Measurements from ENCODE around the gene B4GALNT3. TPM values are rescaled to one million over a fixed set of nuclear protein-coding genes. Genes with fewer than 3 reads are reported as not detected.
"Not testable (repeated sequence)": the region's sequence is repeated elsewhere in the genome, so short reads cannot be mapped to it uniquely, and the experiment has no call there.

B4GALNT3 gene
- 1 to 10 TPM; 1.3 to 3.7 TPM for total RNA-seq

- Mint-ChIP-seq H3K27me3 (ENCODE audit: low read depth) (peaks cover 68% of the 10 kb centered on the region), H3K4me3 (peak within 1 kb of the TSS; percentile 79 to 90)
Observed at GRCh38 chr12:459430-460258, at the start of gene B4GALNT3. Gene B4GALNT3, plus strand, starts transcription at chr12:459939. Its CDS starts 438 bp downstream, at chr12:460377.

GRCh38 chr12:414859-415258, 44.9 kb upstream of the B4GALNT3 start:
- Mint-ChIP-seq H3K27me3 (ENCODE audit: low read depth) (no peaks in the 10 kb centered on the region), H3K36me3 (ENCODE audit: insufficient read depth in 2 of 2) (peaks cover 7 to 30% of the 10 kb centered on the region in 2 donors), H3K27ac (no peak overlapping the region), H3K4me3 (no peak overlapping the region), H3K9me3 (no peaks in the 10 kb centered on the region), H3K4me1 (ENCODE audit: low read depth) (no peaks in the 10 kb centered on the region)
- ATAC-seq (replicated peaks in 1 of 2) (no peak), DNase-seq (no peak)

More at GRCh38 chr12:459430-460258, at the start of gene B4GALNT3:
- H3K36me3 Mint-ChIP-seq (ENCODE audit: insufficient read depth in 2 of 2) = peaks cover 0 to 3% of the 10 kb centered on the region in 2 donors
- ATAC-seq (replicated peaks in 1 of 2) = peak; percentile 67 to 71
- no peak within 1 kb of the TSS for H3K27ac Mint-ChIP-seq
- DNase-seq = peak; percentile 49 to 51
- no peaks in the 10 kb centered on the region for H3K9me3 Mint-ChIP-seq
- peaks cover 21% of the 10 kb centered on the region for H3K4me1 Mint-ChIP-seq (ENCODE audit: low read depth)

GRCh38 chr12:418432-418831, 41.3 kb upstream of the B4GALNT3 start:
- Mint-ChIP-seq H3K4me1 (ENCODE audit: low read depth) (no peaks in the 10 kb centered on the region), H3K36me3 (ENCODE audit: insufficient read depth in 2 of 2) (peaks cover 10 to 22% of the 10 kb centered on the region in 2 donors), H3K27me3 (ENCODE audit: low read depth) (no peaks in the 10 kb centered on the region), H3K27ac (no peak overlapping the region), H3K4me3 (no peak overlapping the region), H3K9me3 (no peaks in the 10 kb centered on the region)
- DNase-seq (no peak), ATAC-seq (replicated peaks in 1 of 2) (no peak)

- Mint-ChIP-seq H3K9me3 (no peaks in the 10 kb centered on the region), H3K4me1 (ENCODE audit: low read depth) (no peaks in the 10 kb centered on the region), H3K36me3 (ENCODE audit: insufficient read depth in 2 of 2) (peaks cover 4 to 15% of the 10 kb centered on the region in 2 donors), H3K27ac (peak overlapping the region; percentile 41), H3K27me3 (ENCODE audit: low read depth) (no peaks in the 10 kb centered on the region), H3K4me3 (no peak overlapping the region)
- ATAC-seq (replicated peaks in 1 of 2) (no peak), DNase-seq (no peak)
Observed at GRCh38 chr12:422526-422925, 37.2 kb upstream of the B4GALNT3 start.

GRCh38 chr12:435737-436136, 24.0 kb upstream of the B4GALNT3 start:
- H3K9me3 Mint-ChIP-seq; H3K27ac Mint-ChIP-seq; H3K4me1 Mint-ChIP-seq (ENCODE audit: low read depth); ATAC-seq (replicated peaks in 1 of 2); H3K27me3 Mint-ChIP-seq (ENCODE audit: low read depth); H3K4me3 Mint-ChIP-seq; DNase-seq: not testable (repeated sequence)
- peaks cover 8 to 14% of the 10 kb centered on the region in 2 donors for H3K36me3 Mint-ChIP-seq (ENCODE audit: insufficient read depth in 2 of 2)

GRCh38 chr12:442235-442884, 17.4 kb upstream of the B4GALNT3 start:
- H3K4me3 Mint-ChIP-seq = no peak overlapping the region
- peak in 1 of 2 donors; percentile 30 for ATAC-seq (replicated peaks in 1 of 2)
- no peak overlapping the region for H3K27ac Mint-ChIP-seq
- DNase-seq = peak in 1 of 2 donors; percentile 45
- peaks cover 4 to 8% of the 10 kb centered on the region in 2 donors for H3K36me3 Mint-ChIP-seq (ENCODE audit: insufficient read depth in 2 of 2)
- H3K9me3 Mint-ChIP-seq = no peaks in the 10 kb centered on the region
- H3K4me1 Mint-ChIP-seq (ENCODE audit: low read depth) = no peaks in the 10 kb centered on the region
- H3K27me3 Mint-ChIP-seq (ENCODE audit: low read depth) = no peaks in the 10 kb centered on the region

- no peak overlapping the region for H3K27ac Mint-ChIP-seq
- DNase-seq = no peak
- no peak overlapping the region for H3K4me3 Mint-ChIP-seq
- H3K36me3 Mint-ChIP-seq (ENCODE audit: insufficient read depth in 2 of 2) = no peaks in the 10 kb centered on the region
- no peaks in the 10 kb centered on the region for H3K4me1 Mint-ChIP-seq (ENCODE audit: low read depth)
- peaks cover 6% of the 10 kb centered on the region for H3K27me3 Mint-ChIP-seq (ENCODE audit: low read depth)
- ATAC-seq (replicated peaks in 1 of 2) = no peak
- H3K9me3 Mint-ChIP-seq = no peaks in the 10 kb centered on the region
Observed at GRCh38 chr12:447141-447540, 12.6 kb upstream of the B4GALNT3 start.

- Mint-ChIP-seq H3K27ac (no peak overlapping the region), H3K4me1 (ENCODE audit: low read depth) (no peaks in the 10 kb centered on the region), H3K27me3 (ENCODE audit: low read depth) (peaks cover 6% of the 10 kb centered on the region), H3K36me3 (ENCODE audit: insufficient read depth in 2 of 2) (no peaks in the 10 kb centered on the region), H3K4me3 (no peak overlapping the region), H3K9me3 (no peaks in the 10 kb centered on the region)
- DNase-seq (no peak), ATAC-seq (replicated peaks in 1 of 2) (no peak)
Observed at GRCh38 chr12:449203-449602, 10.5 kb upstream of the B4GALNT3 start.

GRCh38 chr12:450438-450837, 9.3 kb upstream of the B4GALNT3 start:
- DNase-seq (no peak), ATAC-seq (replicated peaks in 1 of 2) (no peak)
- H3K4me1 Mint-ChIP-seq (ENCODE audit: low read depth) = no peaks in the 10 kb centered on the region
- peaks cover 16% of the 10 kb centered on the region for H3K27me3 Mint-ChIP-seq (ENCODE audit: low read depth)
- H3K4me3 Mint-ChIP-seq = no peak overlapping the region
- H3K9me3 Mint-ChIP-seq = no peaks in the 10 kb centered on the region
- H3K27ac Mint-ChIP-seq = no peak overlapping the region
- H3K36me3 Mint-ChIP-seq (ENCODE audit: insufficient read depth in 2 of 2) = no peaks in the 10 kb centered on the region

- Mint-ChIP-seq H3K27ac (no peak overlapping the region), H3K27me3 (ENCODE audit: low read depth) (peaks cover 36% of the 10 kb centered on the region), H3K9me3 (no peaks in the 10 kb centered on the region), H3K4me1 (ENCODE audit: low read depth) (peaks cover 6% of the 10 kb centered on the region), H3K36me3 (ENCODE audit: insufficient read depth in 2 of 2) (no peaks in the 10 kb centered on the region), H3K4me3 (no peak overlapping the region)
- ATAC-seq (replicated peaks in 1 of 2) (peak; percentile 63 to 74), DNase-seq (peak; percentile 89 to 92)
Observed at GRCh38 chr12:452667-453210, 7.0 kb upstream of the B4GALNT3 start.

- Mint-ChIP-seq H3K27me3 (ENCODE audit: low read depth) (peaks cover 51% of the 10 kb centered on the region), H3K36me3 (ENCODE audit: insufficient read depth in 2 of 2) (no peaks in the 10 kb centered on the region), H3K4me3 (no peak overlapping the region), H3K9me3 (no peaks in the 10 kb centered on the region), H3K27ac (no peak overlapping the region), H3K4me1 (ENCODE audit: low read depth) (peaks cover 15% of the 10 kb centered on the region)
- ATAC-seq (replicated peaks in 1 of 2) = no peak
- DNase-seq = no peak
Observed at GRCh38 chr12:454833-455232, 4.9 kb upstream of the B4GALNT3 start.

- no peak overlapping the region for H3K4me3 Mint-ChIP-seq
- H3K27me3 Mint-ChIP-seq (ENCODE audit: low read depth) = peaks cover 53% of the 10 kb centered on the region
- peaks cover 16% of the 10 kb centered on the region for H3K4me1 Mint-ChIP-seq (ENCODE audit: low read depth)
- ATAC-seq (replicated peaks in 1 of 2) = no peak
- no peak for DNase-seq
- no peak overlapping the region for H3K27ac Mint-ChIP-seq
- H3K9me3 Mint-ChIP-seq = no peaks in the 10 kb centered on the region
- H3K36me3 Mint-ChIP-seq (ENCODE audit: insufficient read depth in 2 of 2) = peaks cover 0 to under 1% of the 10 kb centered on the region in 2 donors
Observed at GRCh38 chr12:455821-456220, 3.9 kb upstream of the B4GALNT3 start.

GRCh38 chr12:457676-458075, 2.1 kb upstream of the B4GALNT3 start:
- H3K27ac Mint-ChIP-seq = no peak overlapping the region
- DNase-seq (peak; percentile 26 to 38), ATAC-seq (replicated peaks in 1 of 2) (peak; percentile 23 to 53)
- H3K9me3 Mint-ChIP-seq = no peaks in the 10 kb centered on the region
- peaks cover 21% of the 10 kb centered on the region for H3K4me1 Mint-ChIP-seq (ENCODE audit: low read depth)
- H3K36me3 Mint-ChIP-seq (ENCODE audit: insufficient read depth in 2 of 2) = peaks cover 0 to 3% of the 10 kb centered on the region in 2 donors
- H3K27me3 Mint-ChIP-seq (ENCODE audit: low read depth) = peaks cover 65% of the 10 kb centered on the region
- H3K4me3 Mint-ChIP-seq = peak overlapping the region in 1 of 2 donors; percentile 46

All from activated T-cell treated with anti-CD3 and anti-CD28 coated beads, Interleukin-2, amount 50 U/mL, for 72 hours (primary cell).